ENCODE measurements around the gene RASA1.

Gene RASA1

DNA sequence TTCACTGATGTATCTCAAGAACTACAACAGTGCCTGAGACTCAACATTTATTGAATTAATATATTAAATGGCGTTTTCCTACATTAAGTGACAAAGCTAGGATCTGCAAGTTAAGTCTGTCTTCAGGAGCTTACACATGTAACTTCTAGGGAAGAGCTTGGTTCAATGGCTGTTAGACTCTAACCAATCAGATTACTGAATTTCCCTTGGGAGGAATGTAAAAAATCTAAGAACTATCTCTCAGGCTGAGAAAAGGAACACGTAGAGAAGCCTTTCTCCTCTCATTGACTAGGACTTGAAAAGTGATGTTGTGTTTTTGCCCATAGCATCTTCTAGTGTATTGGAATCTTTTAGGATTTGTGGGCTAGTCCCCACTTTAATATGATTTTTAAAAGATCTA is 91.4 kb downstream of the RASA1 start:
- in situ Hi-C loops (cut with MboI; ENCODE audit: low sequenced_read_pairs), result no loop called here

DNA sequence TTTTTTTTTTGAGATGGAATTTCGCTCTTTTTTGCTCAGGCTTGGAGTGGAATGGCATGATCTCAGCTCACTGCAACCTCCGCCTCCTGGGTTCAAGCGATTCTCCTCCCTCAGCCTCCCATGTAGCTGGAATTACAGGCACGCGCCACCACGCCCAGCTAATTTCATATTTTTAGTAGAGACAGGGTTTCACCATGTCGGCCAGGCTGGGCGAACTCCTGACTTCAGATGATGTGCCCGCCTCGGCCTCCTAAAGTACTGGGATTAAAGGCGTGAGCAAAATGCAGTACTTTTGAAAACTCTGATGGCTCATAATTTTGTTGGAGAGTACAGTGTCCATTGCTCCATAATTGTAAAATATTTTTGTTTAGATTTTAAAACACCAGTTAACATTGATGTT is 92.4 kb downstream of the RASA1 start:
- in situ Hi-C loops (cut with MboI; ENCODE audit: low sequenced_read_pairs), result no loop called here

DNA sequence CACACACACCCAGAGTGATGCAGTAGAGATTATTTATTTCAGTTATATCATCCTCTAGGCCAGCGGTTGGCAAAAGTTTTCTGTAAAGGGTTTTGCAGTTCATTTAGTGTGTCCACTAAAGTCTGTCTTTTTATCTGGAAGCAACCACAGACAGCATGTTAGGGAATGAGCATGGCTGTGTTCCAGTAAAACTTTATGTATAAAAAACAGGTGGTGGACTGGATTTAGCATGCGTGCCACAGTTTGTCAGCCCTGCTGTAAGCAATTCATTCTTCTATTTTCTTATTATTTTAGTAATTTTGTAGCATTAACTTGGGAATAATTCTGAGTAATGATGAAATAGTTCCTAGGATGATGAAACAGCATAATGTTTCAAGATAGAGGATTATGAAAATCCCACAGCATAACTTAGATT is 93.4 kb downstream of the RASA1 start:
- in situ Hi-C loops (cut with MboI; ENCODE audit: low sequenced_read_pairs), result no loop called here

DNA sequence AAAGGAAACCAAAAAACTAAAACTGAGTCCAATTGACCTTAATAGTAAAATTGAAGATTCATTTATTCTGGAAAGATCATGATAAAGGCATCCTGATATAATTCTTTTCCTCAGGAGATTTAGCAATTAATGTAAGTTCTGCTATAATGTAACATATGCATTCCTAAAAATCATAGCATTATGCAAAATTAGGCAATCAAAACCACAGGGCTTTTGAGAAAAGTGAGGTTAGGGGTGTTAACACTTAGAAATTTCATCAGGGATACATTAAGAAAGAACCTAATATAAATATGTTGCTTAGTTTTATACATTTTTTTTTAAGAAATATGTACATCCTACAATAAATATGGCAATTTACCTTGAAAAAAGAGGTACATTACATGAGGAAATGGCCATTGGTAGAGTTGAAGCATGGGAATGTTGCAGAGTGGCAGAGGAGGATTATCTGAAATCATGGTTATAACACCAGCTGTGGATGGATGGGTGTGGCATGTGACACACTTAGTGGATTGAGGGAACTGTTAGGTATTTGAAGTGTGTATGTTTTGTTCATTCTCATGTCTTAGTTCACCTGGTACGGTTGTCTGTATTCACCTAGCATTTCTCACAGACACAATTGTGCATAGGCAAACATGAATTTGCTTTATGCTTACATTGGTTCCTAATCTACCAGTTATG is 94.0 kb downstream of the RASA1 start:
- in situ Hi-C loops (cut with MboI; ENCODE audit: low sequenced_read_pairs), result no loop called here

DNA sequence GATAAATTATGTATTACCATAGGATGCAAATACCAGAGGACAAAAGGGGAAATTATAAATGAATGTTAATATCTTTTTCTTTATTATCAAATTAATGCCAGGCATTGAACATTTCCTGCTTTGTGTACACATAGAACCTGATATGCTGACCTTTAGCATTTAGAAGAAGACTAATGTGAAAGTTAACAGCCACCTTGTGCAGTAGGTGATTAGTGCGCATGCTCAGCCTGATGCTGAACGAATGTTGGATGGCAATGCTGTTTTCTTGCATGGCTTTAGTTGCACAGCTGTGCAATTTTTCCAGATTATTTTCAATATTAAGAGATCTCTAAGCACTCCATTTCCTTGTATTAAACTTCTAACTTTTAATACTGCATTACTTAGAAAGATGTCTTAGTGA is 99.6 kb downstream of the RASA1 start:
- in situ Hi-C loops (cut with MboI; ENCODE audit: low sequenced_read_pairs), result no loop called here

DNA sequence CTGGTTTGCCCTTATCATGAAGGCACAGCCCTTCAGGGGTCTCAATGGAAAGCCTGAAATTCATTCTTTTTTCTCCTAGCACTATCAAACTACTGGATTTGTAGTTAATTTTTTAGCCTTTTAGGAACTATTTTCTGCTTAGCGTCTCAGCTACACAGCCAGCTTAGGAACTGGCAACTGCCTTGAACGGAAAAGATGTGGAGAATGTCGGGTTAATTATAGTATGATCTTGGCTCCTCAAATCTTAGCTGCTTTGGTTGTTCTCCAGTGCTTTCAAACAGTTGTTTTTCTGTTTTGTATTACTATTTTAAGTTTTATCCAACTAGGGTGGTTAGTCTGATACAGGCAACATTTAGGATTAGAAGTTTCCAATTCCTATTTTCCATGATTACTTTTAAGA is 100.9 kb downstream of the RASA1 start:
- in situ Hi-C loops (cut with MboI; ENCODE audit: low sequenced_read_pairs), result no loop called here

DNA sequence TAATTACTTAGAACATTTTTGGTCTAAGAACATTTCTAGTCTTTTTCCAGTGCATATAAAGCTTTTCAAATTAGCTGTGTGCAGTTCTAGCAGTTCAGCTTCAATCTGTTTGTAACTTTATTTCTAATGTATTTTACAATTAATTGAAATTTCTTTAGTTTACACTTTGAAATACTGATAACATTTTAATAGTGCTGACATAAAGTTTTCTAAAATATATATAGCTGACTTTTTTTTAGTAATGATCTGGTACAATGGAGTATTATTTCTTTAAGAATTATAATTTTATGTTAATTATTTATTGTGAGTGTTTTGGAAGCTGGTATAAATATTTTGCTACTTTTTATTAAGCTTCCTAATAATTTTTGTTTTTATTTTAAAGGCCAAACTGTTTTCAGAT is 101.7 kb downstream of the RASA1 start:
- in situ Hi-C loops (cut with MboI; ENCODE audit: low sequenced_read_pairs), result no loop called here

DNA sequence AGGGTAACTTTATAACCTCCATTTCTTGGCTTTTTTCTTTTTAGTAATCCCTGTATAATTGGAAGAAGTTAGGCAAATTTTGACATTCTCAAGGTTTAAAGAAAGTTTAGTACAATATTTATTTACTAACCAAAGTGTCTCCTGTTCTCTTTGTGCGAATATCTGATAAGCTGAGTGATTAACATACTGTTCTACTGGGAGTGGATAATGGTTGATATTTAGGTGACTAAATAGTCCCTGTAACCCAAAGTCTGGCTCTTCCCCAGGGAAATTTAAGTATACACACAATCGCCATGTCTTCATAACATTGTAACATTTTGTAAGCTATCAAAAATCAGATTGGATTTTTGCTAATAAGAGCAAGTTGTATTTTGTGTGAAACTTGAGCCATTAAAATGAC is 105.0 kb downstream of the RASA1 start:
- in situ Hi-C loops (cut with MboI; ENCODE audit: low sequenced_read_pairs), result no loop called here

DNA sequence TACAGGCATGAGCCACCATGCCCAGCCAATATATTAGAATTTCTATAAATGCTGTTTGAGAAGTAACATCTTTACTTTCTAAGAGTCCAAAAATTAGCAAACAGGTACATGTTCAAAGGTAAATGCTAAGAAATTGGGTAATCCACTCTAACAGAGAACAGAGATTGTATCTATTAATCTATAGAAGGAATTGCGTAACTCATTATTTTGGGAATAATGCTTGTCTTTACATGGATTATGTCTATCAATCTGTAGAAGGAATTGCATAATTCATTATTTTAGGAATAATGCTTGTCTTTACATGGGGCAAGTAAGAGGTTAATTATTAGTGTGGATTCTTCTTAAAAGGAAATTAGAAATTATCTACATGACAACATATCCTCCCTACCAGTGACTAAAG is 114.5 kb downstream of the RASA1 start:
- in situ Hi-C loops (cut with MboI; ENCODE audit: low sequenced_read_pairs), result loop anchor here (25.0 kb wide), 1 partner anchor 320 kb away; no protein-coding TSS in a partner anchor

DNA sequence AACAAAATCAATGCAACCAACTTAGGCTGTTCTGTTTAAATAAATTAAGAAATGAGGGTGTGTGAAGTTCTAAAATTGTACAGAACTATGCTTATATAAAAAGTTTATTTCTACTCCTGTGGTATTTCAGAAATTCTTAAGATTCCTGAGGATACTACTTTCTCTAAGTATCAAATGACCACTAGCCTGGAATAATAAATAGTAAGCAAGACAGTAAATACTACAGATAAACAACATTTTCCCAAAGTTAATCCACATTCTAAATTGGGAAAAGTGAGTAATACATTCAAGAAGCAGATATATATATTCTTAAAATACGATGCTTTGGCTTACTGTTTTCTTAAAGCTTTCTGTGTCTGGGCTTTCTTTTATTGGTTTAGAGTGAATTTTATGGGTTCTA is 115.5 kb downstream of the RASA1 start:
- in situ Hi-C loops (cut with MboI; ENCODE audit: low sequenced_read_pairs), result loop anchor here (25.0 kb wide), 1 partner anchor 321 kb away; no protein-coding TSS in a partner anchor

DNA sequence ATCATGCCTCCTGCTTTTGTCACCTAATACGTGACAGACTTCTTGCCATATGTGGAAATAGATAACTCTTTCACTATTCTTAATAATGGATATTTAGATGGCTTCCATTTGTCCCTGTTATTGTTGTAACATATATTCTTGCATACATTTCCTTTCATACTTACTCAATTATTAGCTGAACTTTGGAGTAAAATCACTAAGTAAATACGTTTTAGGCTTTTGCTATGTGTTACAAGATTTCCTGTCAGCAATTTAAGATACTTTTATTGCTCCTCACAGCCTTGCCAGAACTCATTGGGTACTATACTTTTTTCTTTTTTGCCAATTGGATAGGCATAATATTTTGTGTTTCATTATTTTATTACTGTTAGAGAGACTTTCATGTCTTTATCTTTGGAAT is 118.1 kb downstream of the RASA1 start:
- in situ Hi-C loops (cut with MboI; ENCODE audit: low sequenced_read_pairs), result loop anchor here (25.0 kb wide), 1 partner anchor 324 kb away; no protein-coding TSS in a partner anchor

DNA sequence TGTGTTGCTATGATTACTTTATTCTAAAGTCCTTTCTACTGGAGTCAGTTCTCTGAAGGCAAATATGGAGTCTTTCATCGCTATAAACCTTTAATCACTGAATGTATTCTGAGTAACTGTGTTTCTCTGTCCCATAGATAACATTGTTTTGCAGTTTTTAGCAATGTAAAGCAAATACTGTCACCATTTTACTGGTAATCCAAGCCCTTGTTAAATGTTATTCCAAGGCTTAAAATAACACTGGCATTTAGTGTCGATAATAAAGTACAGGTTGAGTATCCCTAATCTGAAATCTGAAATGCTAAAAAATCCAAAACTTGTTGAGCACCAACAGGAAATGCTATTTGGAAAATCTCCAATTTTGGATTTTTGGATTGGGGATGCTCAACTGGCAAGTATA is 120.4 kb downstream of the RASA1 start:
- in situ Hi-C loops (cut with MboI; ENCODE audit: low sequenced_read_pairs), result loop anchor here (25.0 kb wide), 1 partner anchor 326 kb away; no protein-coding TSS in a partner anchor

DNA sequence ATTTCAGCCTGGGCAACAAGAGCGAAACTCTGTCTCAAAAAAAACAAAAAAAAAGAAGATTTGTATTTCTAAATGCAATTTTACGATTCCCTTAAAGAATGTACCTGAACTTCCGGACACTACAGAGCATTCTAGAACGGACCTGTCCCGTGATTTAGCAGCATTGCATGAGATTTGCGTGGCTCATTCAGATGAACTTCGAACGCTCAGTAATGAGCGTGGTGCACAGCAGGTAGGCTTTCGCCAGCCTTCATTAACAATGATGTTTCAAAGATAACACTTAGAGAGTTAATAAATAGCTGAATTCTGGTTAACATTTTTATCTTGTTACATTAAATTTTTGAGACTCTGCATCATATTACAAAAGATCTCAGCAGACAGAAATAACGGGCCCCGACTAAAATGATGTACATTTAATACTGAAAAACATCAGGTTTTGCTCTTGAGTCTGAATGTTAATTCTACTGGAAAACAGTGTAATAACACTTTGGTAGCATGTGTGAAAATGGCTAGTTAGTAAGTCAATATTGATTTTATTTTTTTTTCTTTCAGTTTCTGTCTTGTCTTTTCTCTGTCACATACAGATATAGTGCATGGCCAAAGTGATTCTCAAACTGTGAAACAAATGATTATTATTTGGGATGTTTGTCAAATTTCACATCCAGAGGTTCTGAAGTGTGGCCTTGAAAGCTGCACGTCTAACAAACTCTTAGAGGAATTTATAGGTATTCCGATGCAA is 121.8 kb downstream of the RASA1 start:
- in situ Hi-C loops (cut with MboI; ENCODE audit: low sequenced_read_pairs), result loop anchor here (25.0 kb wide), 1 partner anchor 327 kb away; no protein-coding TSS in a partner anchor

DNA sequence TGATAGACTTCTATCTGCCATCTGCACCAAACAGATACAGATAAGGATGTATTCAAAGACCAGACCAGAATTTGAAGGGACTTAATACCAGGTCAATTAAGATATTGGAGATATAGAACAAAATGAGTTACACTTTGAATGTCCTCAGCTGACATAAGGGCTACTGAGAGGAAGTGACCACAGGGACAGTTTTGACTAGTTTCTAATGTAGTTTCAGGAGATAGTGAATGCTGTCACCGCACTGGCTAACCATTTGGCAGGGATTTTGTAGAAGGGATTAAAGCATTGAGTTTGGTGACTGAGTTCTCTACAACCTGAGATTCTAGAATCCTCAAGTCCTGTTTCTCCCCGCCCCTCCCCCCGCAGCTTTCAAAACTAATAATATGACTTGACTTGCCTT is 122.4 kb downstream of the RASA1 start:
- in situ Hi-C loops (cut with MboI; ENCODE audit: low sequenced_read_pairs), result loop anchor here (25.0 kb wide), 1 partner anchor 328 kb away; no protein-coding TSS in a partner anchor

DNA sequence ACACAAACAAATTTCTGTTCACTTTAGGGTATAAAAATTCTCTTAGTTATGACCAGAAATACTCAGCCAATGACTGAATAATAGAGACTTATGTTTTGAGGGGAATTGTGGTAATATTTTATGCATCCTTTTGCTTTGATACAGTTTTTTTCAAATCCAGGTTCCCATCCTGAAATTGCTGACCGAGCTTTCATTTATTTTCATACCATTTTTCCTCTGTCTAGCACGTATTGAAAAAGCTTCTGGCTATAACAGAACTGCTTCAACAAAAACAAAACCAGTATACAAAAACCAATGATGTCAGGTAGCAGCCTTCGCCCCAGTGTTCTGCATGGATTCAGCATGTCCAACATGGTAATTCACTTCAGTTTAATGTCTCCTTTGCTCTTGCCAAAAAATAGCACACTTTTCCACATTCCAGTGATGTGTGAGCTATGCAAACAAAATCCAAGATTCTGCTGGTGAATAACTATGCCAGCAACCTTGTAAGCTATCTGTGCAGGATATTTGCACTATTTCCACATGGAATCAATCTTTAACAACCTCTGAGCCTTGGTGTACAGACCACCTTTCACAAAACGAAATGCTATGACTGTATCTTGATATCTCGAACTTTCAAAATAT is 123.0 kb downstream of the RASA1 start:
- in situ Hi-C loops (cut with MboI; ENCODE audit: low sequenced_read_pairs), result loop anchor here (25.0 kb wide), 1 partner anchor 328 kb away; no protein-coding TSS in a partner anchor

DNA sequence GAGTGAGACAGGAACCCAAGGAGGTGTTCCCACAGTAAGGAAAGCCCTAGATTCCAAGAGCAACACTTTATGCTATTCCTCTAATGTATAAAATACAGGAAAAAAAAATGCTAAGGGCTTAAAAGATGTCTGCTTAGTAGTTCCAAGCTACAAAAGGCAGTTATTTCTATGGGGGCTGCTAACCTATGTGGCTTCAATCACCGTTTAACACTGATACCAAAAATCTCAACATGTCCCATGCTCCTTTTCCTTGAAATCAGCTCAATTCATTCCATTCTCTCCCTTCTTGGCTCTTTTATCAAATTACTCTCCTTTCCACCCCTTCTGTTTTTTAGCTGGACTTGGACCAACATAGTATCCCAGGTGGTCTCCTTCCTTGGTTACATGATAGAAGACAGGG is 124.5 kb downstream of the RASA1 start:
- in situ Hi-C loops (cut with MboI; ENCODE audit: low sequenced_read_pairs), result loop anchor here (25.0 kb wide), 1 partner anchor 330 kb away; no protein-coding TSS in a partner anchor

DNA sequence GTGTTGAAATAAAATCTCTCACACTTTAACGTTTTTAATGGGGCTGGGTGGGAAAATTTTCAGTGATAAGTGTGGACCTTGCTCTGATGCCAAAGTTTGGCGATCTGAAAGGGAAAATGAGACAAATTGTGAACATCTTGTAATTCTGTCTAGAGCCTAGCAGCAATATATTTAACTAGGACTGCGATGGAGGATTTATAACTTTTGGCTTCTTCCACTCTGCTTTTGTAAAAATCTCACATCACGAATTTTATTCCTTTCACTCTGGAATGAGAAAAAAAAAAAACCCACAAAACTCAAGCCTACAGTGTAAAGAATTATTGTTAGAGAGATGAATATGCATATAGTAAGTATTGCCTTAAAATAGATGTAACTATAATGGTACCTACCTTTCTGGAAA is 125.1 kb downstream of the RASA1 start:
- in situ Hi-C loops (cut with MboI; ENCODE audit: low sequenced_read_pairs), result loop anchor here (25.0 kb wide), 1 partner anchor 330 kb away; no protein-coding TSS in a partner anchor

DNA sequence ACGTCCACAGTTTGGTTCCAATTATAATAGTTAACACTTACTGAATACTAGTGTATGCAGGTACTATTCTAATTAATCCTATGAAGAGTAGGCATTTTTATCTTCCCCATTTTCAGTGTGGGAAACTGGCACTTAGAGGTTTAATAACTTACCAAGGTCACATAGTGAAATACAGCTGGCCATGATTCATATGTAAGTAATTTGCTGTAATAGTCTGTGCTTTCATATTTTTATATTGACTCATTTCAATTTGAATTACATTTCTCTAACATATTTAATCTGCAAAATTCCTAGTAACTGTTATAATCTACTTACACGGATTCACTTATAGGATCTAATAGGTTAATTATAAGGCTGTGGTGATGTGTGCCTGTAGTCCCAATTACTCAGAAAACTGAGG is 125.6 kb downstream of the RASA1 start:
- in situ Hi-C loops (cut with MboI; ENCODE audit: low sequenced_read_pairs), result loop anchor here (25.0 kb wide), 1 partner anchor 331 kb away; no protein-coding TSS in a partner anchor

DNA sequence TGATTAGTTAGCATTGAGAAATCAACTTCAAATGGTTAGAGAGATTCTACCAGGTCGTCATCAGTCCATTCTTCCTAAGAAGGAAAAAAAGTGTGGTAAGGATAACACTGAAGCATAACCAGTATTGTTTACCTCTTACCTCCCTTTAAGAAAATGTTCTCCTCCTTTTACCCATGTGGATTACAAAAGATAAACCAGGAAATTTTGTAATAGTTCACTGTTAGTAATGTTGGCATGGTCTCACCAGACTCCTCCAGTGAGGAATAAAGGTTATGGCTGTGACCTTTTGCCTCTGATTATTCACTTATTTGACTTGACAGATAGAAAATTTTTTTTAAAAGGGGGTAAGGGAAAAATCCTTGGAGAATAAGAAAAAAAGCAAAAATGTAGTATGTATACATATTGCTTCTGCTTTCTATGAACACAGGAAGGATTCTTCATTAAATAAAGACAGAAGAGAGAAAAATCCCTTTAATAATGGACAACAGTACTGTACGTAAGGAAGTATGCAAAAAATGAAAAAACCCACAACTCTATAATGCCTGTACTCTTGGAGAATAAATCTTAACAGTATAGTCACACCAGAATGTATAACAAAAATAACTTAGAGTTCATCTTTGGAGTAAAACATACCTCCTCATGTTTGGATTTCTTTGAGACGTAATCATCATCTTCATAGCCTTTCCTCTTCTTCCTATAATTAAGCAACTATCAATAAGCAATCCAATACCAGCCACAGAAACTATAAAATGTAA is 126.9 kb downstream of the RASA1 start:
- in situ Hi-C loops (cut with MboI; ENCODE audit: low sequenced_read_pairs), result loop anchor here (25.0 kb wide), 1 partner anchor 332 kb away; no protein-coding TSS in a partner anchor

DNA sequence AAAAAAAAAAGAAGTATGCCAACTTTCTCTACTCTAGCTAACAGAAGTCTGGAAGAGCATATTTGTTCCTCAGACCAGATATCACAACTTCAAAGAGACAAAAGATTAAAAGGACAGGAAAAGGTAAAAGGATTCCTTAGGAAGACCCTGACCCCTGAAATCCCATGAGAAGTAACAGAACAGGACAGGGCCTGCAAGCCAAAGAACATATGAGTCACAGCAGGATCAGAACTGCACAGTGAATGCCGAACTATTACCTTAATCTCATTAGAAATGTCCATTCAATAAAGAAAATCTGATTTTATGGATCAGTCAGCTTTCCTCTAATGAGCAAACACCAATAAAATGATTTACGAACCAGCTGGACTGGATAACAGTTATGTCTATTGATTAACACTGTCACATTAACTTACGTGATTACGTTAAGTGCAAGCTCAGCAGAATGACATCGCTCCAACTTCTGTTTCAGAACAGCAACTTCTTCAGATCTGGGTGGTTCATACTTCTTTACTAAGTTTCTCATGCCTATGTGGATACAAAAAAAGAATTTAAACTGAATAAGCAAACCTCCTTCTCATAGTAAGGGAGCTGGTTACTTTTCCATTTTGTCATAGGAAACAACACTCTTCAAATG is 131.4 kb downstream of the RASA1 start:
- in situ Hi-C loops (cut with MboI; ENCODE audit: low sequenced_read_pairs), result loop anchor here (25.0 kb wide), 1 partner anchor 337 kb away; no protein-coding TSS in a partner anchor
